ENCODE results near the gene ZFPL1.
A peak's percentile ranks its signal among the peaks of the same experiment; 100 is the strongest.

The ZFPL1 gene

DNA sequence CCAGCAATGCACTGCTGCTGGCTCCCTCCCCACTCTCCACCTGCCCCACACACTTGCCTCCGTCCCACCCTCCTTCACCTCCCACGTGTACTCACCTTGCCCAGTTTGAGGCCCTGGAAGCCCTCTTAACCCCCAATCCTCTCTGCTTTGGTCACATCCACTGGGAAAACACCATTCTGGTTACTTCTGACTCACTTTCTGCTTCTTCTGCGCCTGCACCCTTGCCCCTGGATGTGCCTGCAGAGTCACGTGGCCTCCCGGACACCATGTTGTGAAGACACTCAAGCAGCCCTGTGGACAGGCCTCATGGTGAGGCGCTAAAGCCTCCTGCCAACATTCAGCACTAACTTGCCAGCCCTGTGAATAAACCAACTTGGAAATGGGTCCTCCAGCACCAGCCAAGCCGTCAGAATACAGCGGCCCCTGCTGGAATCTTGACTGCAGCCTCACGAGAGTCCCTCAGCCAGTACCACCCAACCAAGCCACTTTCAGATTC, 23.1 kb upstream of the ZFPL1 start:
- DNase-seq = no peak

DNA sequence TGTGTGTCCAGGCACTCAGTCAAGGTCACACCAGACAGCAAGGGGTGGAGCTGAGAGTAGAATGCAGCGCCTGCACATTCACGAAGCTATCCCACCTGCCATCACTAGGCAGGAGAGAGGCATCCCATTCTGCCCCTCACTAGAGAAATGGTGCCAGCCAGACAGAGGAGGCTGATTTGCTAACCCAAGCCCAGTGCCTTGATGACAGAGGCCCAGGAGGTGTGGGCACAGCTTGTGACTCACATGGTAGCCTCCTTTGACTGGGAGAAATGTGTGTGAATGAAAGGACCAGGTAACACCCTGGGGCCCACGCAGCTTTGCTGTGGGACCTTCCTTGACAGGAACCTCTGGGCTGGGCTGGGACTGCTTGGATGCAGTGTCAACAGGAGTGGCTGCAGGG, 20.5 kb upstream of the ZFPL1 start:
- no peak for DNase-seq

DNA sequence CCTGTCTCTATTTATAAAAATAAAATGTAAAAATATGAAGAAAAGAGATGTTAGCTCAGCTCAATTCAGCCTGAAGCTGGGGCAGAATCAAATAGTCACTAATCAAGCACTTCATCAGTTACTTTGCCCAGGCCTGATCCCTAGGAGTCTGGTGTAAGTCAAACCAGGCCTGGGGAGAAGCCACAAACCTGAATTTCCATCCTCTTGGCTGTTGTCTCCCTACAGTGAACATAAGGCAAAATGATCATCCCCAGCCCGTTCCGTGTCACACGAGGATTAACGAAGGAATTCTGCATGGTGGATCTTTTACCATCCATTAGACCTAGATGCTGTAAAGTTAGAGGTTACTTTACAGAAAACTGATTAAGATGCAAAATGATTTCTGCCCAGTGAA, 19.2 kb upstream of the ZFPL1 start:
- DNase-seq = no peak

DNA sequence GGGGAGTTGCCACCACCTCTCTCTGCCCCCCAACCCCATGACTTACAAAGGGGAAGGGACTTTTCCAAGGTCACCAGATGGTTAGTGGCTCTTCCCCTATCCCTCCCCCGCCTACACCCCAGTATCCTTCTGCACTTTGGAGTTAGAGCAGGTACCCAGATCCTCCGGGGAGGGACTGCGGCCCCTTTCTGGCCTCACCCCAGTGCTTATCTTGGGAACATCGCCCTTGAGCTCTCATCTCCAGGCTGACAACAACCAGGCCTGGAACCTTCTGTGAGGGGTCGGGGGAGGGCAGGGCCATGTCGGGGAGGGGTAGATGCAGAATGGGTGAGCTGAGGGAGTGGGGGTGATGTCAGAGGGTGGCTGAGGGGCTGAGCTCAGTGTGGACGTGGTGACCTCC, 18.2 kb upstream of the ZFPL1 start:
- no peak for DNase-seq

DNA sequence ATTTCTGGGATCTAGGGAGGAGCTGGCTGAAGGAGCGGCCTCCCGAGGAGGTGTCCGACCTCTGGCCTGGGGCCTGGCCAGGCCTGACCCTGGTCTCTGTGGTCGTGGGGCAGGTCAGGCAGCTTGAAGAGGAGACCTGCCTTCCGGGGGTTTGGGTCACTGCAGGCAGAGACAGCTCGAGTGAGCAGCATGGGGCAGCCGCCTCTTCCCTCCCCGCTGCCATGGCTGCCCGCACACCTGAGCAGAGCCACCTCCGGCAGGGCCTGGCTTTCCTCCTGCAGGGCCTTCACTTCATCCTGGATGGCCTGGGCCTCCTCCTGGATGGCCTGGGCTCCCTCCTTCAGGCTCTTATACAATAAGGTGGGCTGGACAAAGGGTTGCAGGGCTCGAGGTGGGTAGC, 17.7 kb upstream of the ZFPL1 start:
- no peak for DNase-seq

DNA sequence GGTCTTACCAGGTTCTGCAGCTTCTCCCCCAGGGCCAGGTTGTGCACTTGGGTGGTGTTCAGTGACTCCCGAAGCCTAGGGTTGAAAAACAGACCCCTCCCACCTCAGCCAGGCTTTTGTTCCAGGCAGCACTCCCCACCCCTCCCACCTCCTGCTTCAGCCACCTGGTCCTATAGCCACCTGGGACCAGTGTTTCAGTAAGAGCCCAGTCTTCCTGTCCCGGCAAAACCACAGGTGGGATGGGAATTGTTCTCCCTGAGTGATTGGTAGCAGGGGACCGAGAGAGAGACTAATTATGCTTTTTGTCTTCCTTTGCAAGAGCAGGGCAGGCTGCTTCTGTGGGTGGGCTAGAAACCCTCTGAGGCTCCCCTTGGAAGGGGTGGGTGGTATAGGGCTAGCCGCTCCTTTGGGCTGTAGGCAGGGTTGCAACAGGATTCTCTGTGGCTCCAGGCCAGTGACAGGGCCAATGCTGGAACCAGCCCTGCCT, 17.2 kb upstream of the ZFPL1 start:
- no peak for DNase-seq

DNA sequence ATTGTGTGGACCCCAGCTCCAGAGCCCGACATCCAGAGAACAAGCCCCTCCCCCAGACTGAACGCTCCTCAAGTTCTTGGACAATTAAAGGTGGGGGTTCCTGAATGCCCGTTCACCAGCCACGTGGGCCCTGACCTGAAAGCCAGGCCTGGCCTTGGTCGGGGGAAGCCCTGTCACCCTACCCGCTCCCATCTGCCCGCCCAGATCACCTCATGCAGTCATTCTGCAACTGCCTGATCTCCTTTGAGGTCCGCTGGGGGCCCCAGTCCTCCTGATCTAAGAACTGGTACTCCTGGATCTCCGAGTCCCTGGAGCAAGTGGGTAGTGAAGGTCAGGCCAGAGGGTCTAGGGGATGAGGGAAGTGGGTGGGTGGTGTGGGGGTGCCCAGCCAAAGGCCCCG, 16.6 kb upstream of the ZFPL1 start:
- no peak for DNase-seq

DNA sequence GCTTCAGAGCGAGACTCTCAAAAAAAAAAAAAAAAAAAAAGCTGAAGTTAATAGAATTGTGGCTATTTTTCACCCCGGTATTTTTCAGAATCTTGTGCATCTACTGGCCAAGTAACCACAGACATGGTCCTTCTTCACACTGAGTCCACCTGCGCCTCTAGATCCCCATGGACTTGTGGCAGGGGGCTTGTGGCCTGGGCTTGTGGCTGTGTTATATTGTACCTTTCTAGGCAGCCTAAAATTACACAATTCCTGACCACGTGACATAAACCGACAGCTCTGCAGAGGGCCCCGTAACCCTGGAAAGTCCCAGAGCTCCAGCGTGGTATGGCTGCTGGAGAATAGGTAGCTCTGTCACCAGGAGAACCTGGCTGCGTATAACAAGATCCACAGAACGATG, 14.8 kb upstream of the ZFPL1 start:
- DNase-seq = no peak

DNA sequence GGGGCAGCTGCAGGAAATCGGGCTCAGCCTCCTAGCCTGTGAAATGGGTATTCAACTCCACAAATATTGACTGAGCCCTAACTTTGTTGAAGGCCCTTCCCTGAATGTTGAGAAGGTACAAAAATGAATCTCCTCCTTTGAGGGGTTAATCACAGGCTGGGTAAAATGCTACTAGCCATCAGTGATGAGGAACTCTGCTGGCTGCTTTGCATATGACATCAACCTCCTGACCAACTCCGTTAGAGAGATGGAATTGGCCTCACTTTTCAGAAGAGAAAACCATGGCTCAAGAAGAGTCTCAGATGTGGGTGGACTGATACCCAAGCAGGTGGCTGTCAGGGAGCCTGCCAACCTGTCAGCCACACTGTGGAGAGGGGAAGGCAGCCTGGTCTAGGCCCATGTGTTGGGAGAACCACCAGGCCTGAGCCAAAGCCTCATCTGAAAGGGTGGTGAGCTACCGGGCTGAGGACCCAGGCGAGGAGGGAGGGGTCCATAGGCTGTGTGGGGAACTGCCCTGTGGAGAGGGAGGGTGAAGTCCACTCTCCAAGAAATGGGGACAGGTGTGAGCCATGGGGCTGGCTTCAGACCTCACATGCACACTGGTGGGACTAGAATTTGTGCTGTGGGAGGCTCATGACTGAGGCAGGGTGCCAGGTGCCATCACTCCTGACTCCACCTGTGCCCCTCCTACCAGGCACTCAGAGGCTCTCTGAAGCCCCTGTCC, 12.0 kb upstream of the ZFPL1 start:
- DNase-seq = no peak

DNA sequence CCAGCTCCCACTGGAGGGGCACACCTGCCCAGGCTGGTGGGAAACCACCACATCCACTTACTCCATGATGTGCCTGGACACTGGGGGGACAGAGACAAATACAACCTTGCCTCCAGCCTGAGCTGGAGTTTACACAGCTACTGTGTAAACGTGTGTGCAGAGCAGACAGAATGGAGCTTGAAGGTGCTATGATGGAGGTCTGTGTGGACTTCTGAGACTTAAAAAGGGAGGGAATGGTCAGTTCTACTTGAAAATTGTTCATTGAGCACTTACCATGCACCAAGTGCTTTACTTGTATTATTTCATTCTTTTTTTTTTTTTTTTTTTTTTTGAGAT, 11.4 kb upstream of the ZFPL1 start:
- DNase-seq = no peak

DNA sequence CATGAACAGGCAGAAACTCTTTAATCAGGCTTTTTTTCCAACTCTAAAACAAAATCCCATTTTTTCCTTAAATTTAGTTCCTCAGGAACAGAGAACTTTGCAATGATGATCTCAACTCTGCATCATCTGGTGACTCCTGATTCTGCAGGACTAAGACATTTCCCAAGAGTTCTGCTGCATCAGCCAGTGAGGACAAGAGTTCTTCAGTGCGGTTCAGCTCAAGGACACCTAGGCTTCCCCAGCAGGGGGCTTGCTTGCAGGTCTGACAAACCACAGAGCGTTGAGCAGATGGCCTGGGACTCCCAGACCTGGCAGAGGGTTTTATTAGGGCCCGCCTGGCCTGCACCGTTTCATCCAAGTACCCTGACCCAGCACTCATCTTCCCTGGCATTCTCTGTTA, 6.6 kb upstream of the ZFPL1 start:
- DNase-seq = no peak

DNA sequence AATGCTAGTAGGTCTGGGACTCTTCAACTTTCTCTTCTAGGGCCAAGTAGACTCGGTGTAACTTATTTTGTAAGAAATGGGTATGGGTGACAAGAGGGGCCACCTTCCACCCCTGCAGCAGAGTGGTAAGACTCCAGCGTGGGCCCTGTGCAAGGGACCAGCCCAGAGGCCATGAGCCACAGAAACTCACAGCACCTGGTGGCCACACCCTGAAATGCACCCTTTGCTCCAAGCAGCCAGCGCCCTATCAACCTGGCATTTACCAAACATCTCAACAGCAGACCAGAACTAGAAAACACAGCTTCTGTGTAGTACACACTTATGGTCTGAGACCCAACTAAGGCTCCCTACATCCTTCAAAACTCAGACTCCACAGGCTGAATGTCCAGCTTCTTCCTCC, 5.9 kb upstream of the ZFPL1 start:
- peak; percentile 73 for DNase-seq

DNA sequence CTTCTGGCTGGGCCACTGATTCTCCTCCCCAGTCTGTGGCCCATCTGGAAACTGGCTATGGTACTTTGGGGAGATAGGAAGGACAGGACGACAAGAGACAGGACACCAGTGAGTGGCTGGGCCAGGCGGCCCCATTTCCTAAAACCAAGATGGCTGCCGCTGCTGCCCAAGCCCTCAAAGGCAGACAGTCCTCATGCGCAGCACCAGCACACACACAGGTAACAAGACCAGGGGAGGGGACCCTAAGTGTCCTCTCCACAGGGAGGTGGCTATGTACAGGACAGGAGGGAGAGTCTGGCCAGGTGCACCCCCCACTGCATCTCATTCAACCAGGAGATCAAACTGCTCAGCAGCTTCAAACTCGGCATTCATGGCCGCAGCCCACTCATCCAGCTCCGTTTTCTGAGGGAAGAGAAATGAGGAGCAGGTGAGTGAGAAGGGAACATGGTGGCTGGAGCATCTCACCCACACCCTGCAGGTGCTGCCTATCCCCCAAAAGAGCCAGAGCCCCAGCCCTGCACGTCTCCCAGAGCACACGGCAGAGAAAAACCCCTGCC, 5.2 kb upstream of the ZFPL1 start:
- DNase-seq = no peak

DNA sequence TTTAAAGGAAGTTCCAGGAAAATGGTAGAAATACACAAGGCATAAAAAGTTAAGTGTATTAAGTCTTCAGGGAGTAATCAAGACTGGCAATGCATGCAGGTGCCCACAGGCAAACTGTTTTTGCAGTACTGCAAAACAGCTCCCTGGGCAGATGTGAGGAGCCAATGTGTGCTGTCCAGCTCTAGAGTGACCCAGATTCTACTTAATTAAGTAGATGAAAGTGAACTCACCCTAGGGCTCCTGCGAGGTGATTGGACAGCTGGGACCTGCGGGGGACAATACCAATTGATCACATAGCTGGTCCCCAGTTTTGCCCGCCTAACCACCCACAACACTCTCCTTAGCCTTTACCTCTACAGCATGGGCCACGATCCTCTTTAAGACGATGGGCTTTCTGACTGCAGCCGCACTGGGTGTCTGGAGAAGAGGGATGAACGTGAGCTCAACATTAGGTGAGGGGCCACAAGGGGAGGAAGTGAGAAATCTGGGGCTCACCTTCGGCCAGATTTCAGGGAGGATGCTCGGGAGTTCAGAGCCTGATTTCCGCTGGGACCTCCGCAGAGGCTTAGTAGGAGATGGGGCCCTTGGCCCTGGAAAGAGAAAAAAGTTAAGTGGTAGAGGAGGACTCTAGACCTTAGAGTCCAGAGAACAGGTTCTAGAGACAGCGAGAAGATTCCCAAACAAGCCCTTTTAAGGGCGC, 738 bp upstream of the ZFPL1 start:
- DNase-seq = no peak

DNA sequence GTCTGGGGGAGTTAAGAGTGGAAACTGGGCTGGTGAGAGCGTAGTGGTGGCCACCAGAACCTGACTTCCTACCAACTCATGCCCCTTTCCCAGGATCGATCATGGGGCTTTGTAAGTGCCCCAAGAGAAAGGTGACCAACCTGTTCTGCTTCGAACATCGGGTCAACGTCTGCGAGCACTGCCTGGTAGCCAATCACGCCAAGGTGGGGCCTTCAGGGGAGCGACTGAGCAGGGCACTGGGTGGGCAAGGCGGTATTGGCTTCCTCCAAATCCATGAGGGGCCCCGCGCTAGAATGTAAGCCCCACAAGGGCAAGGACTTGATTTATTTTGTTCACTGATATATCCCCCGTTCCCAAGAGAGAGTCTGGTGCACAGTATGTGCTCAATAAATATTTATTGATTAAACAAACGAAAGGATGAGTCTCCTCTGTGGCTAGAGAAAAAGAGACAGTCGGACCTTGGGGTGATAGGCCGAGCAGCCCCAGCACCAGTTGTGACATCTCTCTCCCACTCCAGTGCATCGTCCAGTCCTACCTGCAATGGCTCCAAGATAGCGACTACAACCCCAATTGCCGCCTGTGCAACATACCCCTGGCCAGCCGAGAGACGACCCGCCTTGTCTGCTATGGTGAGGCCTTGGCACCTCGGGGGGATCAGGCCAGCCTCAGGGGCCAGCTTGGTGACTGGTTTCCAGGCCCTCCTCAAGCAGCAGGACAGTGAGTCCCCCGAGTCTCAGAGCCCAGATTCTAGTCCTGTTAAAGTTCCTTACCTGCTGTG, 765 bp downstream of the ZFPL1 start:
- no peak for DNase-seq

DNA sequence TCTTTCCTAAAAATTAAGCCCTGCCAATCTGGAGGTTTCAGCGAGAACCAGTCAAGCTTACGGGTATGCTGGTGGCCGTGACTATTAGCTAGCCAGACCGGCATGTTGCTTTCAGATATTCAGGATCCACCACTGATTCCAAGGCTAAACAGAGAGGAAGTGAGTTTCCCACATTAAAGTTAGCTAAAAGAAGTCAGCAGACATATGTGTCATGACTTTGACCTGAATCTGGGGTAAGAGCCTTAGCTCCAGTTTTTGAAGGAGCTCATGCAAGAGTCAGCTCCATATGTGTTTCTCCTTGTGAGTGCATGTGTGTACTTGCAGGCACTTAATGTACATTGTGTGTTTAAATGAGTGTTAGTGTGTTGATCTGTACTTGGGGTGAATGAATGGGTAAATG, 1.4 kb downstream of the ZFPL1 start:
- no peak for DNase-seq

DNA sequence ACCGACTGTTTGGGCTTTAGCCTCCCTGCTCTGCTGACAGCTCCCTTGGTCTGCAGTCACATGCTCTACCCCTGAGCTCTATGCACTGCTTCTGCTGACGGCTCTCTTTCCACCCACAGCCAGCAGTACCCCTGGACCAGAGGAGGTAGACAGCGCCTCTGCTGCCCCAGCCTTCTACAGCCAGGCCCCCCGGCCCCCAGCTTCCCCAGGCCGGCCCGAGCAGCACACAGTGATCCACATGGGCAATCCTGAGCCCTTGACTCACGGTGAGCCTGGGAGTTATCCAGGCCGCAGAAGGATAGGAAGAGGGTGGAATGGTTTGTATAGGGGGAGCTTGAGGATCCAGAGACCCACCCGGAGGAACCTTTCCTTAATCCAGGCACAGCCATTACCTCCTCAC, 2.8 kb downstream of the ZFPL1 start:
- DNase-seq = no peak

DNA sequence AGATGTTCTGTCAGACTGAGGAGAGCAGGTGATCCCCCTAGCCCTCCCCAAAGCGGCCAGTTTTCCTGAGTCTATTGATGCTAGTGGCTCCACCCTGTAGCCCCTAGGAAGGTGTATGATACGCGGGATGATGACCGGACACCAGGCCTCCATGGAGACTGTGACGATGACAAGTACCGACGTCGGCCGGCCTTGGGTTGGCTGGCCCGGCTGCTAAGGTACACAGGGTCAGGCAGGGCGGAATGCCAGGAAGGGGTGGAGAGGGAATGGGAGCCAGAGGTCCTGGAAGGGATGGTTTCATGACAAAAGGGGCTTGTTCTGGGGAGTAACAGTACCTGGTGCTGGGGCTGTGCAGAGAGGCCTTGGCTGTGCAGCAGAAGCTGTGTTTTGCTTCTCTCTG, 3.2 kb downstream of the ZFPL1 start:
- no peak for DNase-seq

DNA sequence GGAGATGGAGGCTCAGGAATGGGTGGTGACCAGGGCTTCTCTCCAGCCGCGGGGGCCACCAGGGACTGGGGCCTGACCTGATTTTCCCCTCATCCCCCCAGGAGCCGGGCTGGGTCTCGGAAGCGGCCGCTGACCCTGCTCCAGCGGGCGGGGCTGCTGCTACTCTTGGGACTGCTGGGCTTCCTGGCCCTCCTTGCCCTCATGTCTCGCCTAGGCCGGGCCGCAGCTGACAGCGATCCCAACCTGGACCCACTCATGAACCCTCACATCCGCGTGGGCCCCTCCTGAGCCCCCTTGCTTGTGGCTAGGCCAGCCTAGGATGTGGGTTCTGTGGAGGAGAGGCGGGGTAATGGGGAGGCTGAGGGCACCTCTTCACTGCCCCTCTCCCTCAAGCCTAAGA, 3.8 kb downstream of the ZFPL1 start:
- DNase-seq = no peak

DNA sequence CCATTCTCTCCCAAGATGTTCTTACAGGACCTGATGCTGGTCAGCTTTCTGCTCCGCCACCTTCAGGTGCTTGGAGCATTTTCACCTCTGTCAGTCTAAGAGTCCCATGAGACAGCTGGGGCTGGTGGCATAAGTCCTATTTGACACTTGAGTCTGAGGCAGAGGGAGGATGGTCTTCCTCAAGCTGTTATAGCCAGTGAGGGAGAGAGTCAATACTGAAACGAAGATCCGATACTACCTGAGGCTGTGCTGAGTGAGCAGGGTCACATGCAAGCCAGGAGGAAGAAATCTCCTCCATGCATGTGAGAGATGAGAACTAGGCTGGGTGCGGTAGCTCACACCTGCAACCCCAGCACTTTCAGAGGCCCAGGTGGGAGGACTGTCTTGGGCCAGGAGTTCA, 5.6 kb downstream of the ZFPL1 start:
- DNase-seq = no peak

DNA sequence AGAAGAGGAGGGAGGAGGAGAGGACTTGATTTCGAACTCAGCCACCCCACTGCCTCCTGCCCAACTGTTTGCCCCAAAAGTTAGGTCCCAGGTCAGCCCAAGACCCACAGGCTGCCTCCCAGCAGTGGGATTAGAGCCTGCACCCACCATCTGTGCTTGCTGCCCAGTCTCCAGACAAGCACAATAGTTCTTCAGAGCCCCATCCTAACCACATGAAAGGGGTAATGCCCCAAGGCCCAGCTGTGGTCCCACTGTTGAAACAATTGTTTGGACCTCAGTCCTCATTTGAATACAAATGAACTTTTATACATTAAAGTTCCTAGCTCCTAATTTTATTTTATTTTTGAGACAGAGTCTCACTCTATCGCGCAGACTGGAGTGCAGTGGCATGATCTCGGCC, 6.6 kb downstream of the ZFPL1 start:
- DNase-seq = no peak

DNA sequence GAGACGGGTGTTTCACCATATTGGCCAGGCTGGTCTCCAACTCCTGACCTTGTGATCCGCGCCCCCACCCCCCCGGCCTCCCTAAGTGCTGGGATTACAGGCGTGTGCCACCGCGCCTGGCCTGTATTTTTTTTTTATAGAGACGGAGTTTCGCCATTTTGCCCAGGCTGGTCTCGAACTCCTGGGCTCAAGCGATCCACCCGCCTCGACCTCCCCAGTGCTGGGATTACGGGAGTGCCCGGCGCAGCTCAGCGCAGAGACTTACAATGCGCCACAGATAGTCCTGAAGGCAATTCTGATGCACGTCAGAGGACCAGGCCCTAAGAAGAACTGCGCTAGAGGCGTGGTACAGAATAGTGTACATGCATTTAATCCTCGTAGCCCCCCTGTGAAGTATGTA, 11.4 kb downstream of the ZFPL1 start:
- no peak for DNase-seq

DNA sequence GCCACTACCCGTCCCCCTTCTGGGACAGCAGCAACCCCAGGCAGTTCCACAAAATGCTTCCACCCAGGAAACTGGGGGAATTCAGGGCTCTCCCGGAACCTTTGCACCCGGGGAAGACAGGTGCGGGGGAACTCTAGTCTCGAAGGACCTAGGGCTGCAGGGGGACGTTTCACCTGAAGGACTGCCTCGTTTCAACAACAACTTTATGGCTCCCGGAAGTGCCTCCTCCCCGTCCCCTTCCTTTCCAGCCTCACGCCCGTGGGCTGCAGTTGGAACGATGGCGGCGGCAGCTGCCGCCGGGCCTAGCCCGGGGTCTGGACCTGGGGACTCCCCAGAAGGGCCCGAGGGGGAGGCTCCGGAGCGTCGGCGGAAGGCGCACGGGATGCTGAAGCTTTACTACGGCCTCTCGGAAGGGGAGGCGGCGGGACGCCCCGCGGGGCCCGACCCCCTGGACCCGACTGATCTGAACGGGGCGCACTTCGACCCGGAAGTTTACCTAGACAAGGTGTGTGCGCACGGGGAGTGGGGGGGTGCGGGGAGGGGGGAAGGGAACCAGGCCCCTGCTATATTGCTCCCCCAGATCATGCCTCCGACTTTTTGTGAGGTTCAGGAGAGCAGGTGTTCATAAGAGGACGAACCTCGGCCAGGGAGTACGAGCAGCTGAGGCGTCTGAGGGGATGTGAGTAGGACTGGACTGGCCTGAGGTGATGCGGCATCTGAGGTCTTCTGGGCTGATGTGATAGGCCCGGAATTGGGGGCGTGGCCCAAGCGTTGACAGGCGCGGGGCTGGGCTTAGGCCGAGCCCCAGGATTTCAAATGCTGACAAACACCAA, 12.2 kb downstream of the ZFPL1 start, which contains the start of gene VPS51:
TSS of gene VPS51 (plus strand) at position 241 of the 833 bp plus-strand sequence. CDS start at position 278, 37 bp downstream.
- peak; percentile 84 for DNase-seq

All from activated naive CD4-positive, alpha-beta T cell treated with anti-CD3 and anti-CD28 coated beads, Interleukin-2, amount 50 U/mL, for 16 hours (primary cell).